ENCODE measurements around the gene GPR153.

GPR153 gene

DNA sequence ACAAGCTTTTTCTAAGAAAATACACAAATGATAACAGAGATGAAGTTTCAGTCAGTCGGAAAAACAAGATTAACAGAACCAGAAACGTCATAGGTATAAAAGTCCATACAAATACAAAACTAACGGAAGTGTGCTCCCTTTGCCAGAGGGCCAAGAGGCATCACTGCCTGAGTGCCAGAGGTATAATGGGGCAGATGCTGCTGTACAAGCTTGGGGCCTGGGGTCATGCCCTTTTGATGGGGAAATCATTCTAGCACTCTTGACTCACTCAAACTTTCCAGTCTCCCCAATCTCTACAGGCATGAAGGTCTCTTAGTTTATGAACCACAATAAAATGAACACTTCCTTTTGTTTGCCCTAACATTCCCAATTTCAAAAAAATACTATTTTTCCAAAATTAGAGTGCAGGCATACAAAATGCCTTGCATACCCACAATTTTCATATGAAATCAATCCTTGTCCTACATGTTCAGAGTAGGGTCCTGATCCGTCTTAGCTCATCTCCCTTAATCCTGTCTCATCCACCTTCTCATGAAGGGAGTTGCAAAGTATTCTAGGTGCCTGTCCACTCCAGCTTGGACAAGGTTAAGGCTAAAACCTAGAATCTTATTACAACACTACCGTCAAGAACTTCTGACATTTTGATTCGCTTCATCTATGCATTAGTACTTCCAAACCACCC lies 63.0 kb downstream of the GPR153 start:
- no peak for DNase-seq (ENCODE audit: low read depth, low spot score)
- TF ChIP-seq EZH2 (IDR thresholded peaks at IDR 0.05) (no peak), FOXP2 (optimal IDR thresholded peaks at IDR 0.05; ENCODE audit: control extremely low read depth, extremely low read length, insufficient read depth) (no peak), POLR2AphosphoS5 (IDR thresholded peaks at IDR 0.05; ENCODE audit: borderline replicate concordance, low read depth, low read length) (no peak)
- Histone ChIP-seq H3K9ac (ENCODE audit: insufficient read length) (peak overlapping the region; percentile 99), H3K27ac (peak overlapping the region; percentile 88; the same call in 1 of the 2 replicates), H3K4me3 (peak overlapping the region; percentile 81), H3K36me3 (ENCODE audit: insufficient read depth, low read length) (peaks cover 50% of the 10 kb centered on the region), H3K9me3 (ENCODE audit: low read depth, low read length) (no peaks in the 10 kb centered on the region)
